ENCODE results near the gene NUDT19.
"Not testable (repeated sequence)": the region's sequence is repeated elsewhere in the genome, so short reads cannot be mapped to it uniquely, and the experiment has no call there.

NUDT19 gene

GRCh38 chr19:32691291-32691951 is at the start of gene NUDT19:
Gene NUDT19 (plus strand): TSS chr19:32691821. CDS start chr19:32691961, 140 bp downstream.
- peak; percentile 91 for DNase-seq (ENCODE audit: low spot score)

- DNase-seq (ENCODE audit: low spot score): peak; percentile 47
Observed at GRCh38 chr19:32642771-32643170, 48.9 kb upstream of the NUDT19 start.

- peak; percentile 58 for DNase-seq (ENCODE audit: low spot score)
Observed at GRCh38 chr19:32646556-32646955, 45.1 kb upstream of the NUDT19 start.

- DNase-seq (ENCODE audit: low spot score): no peak
Observed at GRCh38 chr19:32647361-32647760, 44.3 kb upstream of the NUDT19 start.

DNA sequence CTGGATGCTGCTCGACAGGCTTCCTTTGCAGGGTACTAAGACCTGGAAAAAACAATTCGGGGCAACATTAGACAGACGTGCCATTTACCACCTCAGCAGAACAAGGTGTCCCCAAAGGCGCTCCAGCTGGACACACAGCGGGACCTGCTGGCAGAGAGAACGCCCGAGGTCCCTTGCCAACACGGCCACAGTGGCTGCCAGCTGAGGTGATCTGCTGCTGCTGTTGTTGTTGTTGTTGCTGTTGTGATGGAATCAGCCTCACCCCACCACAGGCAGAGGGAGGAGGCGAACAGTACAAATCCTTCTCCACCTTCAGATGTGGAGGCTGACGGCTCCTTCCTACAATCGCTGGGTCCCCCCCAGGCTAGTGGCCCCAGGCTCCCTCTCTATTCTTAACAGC is 41.9 kb upstream of the NUDT19 start:
- no peak for DNase-seq (ENCODE audit: low spot score)

DNA sequence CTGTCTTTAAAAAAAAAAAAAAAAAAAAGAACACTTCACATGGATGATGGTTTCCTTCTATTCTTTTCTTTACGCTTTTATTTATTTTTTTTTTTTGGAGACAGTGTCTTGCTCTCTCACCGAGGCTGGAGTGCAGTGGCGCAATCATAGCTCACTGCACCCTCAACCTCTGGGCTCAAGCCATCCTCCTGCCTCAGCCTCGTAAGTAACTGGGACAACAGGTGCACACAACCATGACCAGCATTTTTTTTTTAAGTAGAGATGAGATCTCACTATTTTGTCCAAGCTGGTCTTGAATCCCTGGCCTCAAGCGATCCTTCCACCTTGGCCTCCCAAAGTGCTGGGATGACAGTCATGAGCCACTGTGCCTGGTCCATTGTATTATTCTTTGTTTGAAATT is 41.0 kb upstream of the NUDT19 start:
- DNase-seq (ENCODE audit: low spot score): no peak

DNA sequence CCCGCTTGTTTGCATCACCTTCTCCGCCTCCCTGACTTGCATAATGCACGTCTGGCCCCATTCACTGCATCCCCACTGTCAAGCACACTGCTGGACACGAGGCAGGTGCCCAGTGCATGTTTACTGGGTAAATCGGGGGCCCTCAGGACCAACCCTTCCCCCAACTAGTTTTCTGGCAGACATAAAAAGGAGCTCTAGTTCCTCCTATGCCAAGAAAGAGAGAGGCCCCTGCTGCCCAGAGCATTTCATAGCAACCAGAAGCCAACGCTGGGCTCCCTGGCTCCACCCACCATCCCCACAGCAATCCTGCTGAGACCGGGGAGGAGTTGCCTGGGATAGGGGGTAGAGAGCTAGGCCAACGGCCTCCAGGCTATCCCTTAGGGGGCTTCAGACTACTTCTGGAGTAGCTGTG is 39.9 kb upstream of the NUDT19 start:
- no peak for DNase-seq (ENCODE audit: low spot score)

DNA sequence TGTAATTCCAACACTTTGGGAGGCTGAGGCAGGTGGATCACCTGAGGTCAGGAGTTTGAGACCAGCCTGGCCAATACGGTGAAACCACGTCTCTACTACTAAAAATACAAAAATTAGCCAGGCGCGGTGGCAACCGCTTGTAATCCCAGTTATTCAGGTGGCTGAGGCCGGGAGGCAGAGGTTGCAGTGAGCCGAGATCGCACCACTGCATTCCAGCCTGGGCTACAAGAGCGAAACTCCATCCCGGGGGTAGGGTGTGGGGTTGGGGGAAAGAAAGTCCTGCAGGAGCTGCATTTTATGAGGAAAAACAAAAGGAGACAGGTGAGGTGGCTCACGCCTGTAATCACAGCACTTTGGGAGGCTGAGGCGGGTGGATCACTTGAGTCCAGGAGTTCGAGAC is 39.3 kb upstream of the NUDT19 start:
- not testable (repeated sequence) for DNase-seq (ENCODE audit: low spot score)

DNA sequence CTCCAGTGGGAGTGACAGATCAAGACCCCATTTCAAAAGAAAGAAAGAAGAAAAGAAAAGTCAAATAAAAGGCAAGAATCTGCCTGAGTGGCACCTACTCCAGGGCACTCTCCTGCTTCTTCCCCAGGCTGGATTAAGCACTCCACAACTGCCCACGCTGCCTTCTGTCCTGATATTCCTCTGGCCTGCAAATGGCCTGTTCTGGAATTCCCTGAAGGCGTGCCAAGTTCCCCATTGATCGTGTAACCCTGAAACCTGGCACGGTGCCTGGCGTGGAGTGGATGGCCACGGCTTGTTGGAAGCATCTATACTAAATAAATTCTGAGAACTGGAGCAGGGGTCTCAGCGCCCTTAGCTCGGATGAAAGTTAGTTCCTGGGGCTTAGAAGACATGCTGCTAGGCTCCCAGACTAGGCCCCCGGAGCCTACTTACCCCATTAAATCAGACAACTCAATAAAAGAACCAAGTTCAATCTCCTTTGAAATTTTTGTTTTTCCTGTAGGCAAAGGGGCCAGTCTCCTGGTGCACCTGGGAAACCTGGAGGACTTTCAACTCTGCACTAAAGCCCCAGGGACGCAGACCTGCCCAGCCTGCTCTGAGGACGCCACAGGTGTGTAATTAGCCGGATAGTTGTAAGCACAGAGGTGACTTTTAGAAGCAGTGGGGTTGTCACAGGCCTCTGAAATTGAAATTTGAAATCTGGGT is 38.6 kb upstream of the NUDT19 start:
- no peak for DNase-seq (ENCODE audit: low spot score)

DNA sequence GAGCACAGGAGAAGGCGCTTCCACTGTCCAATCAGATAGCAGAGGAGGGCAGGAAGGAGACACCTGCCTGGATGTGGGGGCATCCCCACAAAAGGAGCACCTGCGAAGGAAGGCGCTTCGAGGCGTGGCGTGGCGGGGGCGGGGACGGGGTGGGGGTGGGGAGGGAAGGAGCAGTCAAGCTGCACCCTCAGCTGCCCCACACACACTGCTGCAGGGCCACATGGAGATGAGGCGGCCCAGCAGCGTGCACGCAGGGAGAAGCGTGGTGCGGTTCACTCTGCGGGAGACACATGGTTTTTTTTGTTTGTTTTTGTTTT is 38.1 kb upstream of the NUDT19 start:
- DNase-seq (ENCODE audit: low spot score): no peak

GRCh38 chr19:32656379-32656778 is 35.2 kb upstream of the NUDT19 start:
- DNase-seq (ENCODE audit: low spot score): not testable (repeated sequence)

GRCh38 chr19:32658075-32658474 is 33.5 kb upstream of the NUDT19 start:
- DNase-seq (ENCODE audit: low spot score): no peak

DNA sequence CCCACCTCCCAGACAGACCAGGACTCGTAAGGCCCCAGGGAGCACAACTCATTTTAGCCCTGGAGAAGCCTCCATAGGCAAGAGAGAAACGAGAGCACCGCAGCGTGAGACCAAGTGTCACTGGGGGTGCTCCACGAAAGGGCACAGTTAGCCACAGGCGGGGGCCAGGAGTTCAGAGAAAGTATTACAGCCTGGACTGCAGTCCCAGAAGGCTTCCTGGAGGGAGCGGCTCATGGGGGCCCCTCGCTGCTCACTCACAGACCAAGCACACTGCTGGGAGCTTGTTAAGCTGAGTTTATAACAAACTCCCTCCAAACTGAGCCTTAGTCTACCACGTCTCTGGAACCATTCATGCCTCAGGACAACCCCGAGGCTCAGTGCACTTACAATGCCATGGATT is 33.1 kb upstream of the NUDT19 start:
- no peak for DNase-seq (ENCODE audit: low spot score)

DNA sequence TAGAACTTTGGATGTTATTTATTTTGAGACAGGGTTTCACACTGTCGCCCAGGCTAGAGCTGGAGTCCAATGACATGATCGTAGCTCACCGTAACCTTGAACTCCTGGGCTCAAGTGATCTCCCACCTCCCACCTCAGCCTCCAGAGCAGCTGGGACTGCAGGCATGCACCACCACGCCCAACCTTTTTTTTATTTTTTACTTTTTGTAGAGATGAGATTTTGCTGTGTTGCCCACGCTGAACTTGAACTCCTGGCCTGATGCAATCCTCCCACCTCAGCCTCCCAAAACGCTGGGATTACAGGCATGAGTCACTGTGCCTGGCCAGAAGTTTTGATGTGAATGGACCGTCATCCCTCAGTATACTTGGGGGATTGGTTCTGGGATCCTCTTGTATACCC is 30.3 kb upstream of the NUDT19 start:
- no peak for DNase-seq (ENCODE audit: low spot score)

GRCh38 chr19:32662186-32662585 is 29.4 kb upstream of the NUDT19 start:
- no peak for DNase-seq (ENCODE audit: low spot score)

DNA sequence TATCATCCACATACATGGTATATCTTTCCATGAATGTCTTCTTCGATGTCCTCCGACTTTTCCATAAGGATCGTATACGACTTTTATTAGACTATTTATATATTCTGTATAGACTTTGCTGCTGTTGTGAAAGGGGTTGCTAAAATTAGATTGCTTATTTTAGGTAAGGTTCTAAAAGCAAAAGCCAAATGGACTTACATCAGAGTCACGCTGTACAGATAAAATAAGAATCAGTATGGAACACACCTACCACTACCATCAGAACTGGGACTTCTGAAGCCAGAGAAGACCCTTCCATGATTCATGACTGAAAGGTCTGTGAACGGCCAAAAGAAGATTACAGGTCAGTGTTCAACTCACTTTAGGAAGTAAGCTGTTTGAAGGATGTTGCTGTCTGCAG is 25.5 kb upstream of the NUDT19 start:
- no peak for DNase-seq (ENCODE audit: low spot score)

GRCh38 chr19:32669310-32669709 is 22.3 kb upstream of the NUDT19 start:
- DNase-seq (ENCODE audit: low spot score): no peak

DNA sequence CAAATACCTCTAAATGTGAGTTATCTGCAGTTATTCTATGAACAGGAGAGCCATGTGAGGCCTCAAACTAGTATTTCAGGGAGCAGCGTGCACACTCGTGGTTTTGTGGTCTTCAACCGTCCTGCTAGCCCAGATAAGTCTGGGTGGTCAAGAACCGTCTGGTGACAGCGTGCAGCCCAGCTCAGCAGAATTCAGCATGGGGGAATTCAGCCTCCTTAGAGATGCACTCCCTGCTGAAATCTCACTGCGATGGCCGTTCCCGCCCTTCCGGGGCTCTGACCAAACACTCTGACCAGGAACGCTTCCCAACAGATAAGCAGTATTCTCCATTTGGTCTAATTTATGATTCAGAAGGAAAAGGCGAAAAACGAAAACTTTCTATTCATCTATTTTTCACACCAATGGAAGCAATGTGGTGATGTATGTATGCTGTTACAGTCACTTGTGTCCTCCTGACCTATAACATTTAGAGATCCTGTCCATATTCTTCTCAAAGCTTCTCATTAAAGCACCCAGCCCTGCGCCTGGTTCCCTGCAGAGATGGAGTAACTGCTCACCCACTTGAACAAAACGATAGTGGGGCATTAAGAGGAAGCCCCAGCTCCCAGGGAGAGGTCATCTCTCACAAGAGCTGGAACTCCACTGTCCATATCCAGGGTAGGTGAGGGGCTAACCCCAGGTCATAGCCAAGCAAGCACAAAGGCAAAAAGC is 19.6 kb upstream of the NUDT19 start:
- DNase-seq (ENCODE audit: low spot score): no peak

GRCh38 chr19:32672841-32673240 is 18.8 kb upstream of the NUDT19 start:
- no peak for DNase-seq (ENCODE audit: low spot score)

- DNase-seq (ENCODE audit: low spot score): no peak
Observed at GRCh38 chr19:32673573-32673972, 18.0 kb upstream of the NUDT19 start.

DNA sequence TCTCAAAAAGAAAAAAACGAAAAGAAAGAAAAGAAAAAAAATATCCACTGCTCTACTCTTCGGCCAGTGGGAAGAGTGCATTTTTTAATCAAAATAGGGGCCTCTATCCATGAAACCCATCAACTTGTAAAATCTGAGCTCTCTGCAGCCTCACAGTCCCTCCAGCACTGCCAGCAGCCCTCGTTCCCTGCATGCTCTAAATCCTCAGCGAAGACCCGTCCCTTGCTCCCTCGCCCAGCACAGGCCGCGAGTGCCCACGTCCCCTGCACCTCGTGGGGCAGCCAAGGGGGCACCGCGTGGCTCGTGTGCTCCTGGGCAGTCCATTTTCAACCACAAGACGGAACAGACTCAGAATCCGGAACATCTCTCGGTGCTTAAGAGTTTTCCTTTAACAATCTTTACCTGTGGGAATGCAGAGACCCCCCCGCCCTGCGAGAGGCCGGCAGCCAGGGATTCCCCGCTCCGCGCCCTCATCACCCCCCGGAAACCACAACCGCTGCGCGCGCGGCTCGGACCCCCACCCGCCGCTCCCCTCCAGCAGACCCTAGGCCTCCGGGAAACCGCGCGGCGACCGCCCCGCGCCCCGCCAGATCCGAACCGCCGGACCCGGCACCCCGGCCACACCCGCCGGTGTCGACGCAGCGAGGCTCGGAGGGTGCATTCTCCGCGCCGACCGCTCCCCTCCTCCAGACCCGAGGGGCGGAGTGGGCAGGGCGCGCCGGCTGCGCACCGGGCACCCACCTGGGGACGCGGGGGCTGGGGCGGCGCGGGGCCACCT is 17.3 kb upstream of the NUDT19 start:
- no peak for DNase-seq (ENCODE audit: low spot score)

DNA sequence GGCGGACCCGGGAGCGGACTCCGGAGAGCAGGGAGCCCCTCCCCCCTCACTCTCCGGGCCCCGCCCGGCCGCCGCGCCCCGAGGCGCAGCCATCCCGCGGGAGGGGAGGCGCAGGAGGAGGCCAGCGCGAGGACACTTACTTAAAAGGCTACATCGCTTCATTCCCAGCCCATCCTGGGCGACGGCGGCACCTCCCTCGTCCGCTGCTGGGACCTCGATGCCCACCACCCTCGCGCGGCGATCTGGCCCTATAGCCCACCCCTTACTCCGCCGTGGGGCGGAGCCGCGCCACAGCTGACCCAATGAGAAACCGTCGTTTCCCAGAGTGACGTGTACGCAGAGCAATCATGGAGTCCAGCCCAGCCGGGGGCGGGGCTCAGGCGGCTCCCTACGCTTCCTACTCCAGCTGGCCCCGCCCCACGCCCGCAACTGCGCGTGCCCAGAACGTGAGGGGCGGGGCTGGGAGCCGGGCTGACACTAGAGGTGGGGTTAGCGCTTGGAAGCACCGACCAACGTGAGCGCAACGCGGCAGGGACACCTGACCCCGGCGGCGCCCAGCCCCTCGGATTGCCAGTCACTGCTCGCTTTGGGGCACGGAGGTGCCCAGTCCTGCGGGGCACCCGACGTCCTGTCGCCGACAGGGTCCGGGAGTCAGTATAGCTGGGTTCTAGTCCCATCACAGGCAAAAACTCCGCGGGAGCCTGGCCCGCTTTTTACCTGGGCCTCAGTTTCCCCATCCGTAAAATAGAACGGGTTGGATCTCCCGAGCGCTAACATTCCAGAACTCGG is 16.5 kb upstream of the NUDT19 start, which contains the start of gene ANKRD27:
TSS of gene ANKRD27 (minus strand) at position 250 of the 789 bp plus-strand sequence. CDS start 16,165 bp downstream, outside the sequence.
- peak; percentile 98 for DNase-seq (ENCODE audit: low spot score)
